HL-60/S4 treated with retinoic acid at 250 ng/mL for 4 days and 3 days (cell line): ENCODE measurements around the gene XRRA1.
"Not testable (repeated sequence)": the region's sequence is repeated elsewhere in the genome, so short reads cannot be mapped to it uniquely, and the experiment has no call there.

Experiments
- in situ Hi-C: fragments of 300-500 bp; cut with MboI; formaldehyde crosslinking; loops from 2 replicates; pipeline ENCODE4 v1.7.0; 2022; ENCODE audit warnings: low sequenced_read_pairs

The XRRA1 gene

DNA sequence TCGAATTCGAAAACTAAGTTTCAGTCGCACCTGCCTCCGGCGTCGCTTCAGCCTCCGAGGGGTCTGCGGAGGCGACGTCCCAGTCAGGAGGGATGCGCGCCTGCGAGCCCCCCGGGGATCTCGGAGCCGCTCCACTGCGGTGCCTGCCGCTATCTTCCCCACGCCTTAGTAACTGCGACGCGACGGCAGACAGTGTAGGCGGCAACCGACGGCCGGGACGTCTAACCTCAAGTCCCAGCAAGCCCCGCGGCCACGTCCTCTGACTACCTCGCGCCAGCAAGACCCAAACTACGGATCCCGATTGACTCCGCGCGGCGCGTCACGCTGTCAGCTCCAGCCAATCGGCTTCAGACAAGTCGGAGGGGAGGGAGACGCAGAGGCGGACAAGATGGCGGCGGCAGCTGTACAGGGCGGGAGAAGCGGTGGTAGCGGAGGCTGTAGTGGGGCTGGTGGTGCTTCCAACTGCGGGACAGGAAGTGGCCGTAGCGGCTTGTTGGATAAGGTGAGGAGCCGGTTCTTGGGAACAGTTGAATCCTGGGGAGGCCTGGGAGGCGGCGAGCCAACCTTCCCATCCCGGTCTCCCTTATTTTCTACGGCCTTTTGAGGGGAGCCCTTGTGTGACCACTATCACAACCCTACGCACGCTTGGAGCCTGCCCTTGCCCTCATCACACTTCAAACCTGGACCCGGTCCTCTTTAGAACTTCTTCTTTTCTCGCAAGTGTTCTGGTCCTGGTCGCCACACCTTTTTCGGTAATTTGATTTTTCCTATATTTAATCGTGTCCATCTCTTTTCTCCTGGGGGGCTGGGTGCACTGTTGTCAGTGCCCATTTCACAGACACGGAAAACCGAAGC lies at the start of gene XRRA1, which contains the start of gene SPCS2:
TSS of gene XRRA1 (minus strand) at position 194 of the 855 bp plus-strand sequence. CDS start 8,213 bp downstream, outside the sequence.
TSS of gene SPCS2 (plus strand) at position 369 of the 855 bp plus-strand sequence. CDS start at position 389, 20 bp downstream.
- in situ Hi-C loops = no loop called here

GRCh38 chr11:74992852-74993251 lies 44.0 kb upstream of the XRRA1 start:
- in situ Hi-C loops = no loop called here

GRCh38 chr11:74990941-74991340 lies 42.0 kb upstream of the XRRA1 start:
- in situ Hi-C loops = no loop called here

GRCh38 chr11:74990150-74990549 lies 41.3 kb upstream of the XRRA1 start:
- in situ Hi-C loops = not testable (repeated sequence)

GRCh38 chr11:74989260-74989638 lies 40.4 kb upstream of the XRRA1 start:
- in situ Hi-C loops = no loop called here

GRCh38 chr11:74988541-74989259 lies 39.8 kb upstream of the XRRA1 start, which contains the start of gene NEU3:
Gene NEU3 (plus strand): TSS chr11:74988933. CDS start chr11:74989061, 128 bp downstream.
- in situ Hi-C loops = no loop called here

DNA sequence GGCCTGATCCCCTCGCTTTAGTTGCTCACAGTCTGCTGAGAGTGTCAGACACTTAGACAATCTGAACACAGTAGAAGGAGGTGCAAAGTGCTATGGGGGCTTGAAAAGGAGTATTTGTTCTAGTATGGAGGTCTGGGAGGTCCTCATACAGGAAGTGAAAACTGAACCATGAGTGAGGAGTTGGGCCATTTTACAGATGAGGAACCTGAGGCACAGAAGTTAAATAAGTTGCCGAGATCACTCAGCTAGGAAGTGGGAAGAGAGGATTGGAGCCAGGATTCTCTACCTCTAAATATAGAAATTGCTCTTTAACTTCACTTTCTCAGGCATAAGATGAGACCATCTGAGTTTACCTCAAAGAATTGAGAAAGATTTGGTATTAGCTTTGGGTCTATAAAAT lies 35.8 kb upstream of the XRRA1 start:
- in situ Hi-C loops = no loop called here

DNA sequence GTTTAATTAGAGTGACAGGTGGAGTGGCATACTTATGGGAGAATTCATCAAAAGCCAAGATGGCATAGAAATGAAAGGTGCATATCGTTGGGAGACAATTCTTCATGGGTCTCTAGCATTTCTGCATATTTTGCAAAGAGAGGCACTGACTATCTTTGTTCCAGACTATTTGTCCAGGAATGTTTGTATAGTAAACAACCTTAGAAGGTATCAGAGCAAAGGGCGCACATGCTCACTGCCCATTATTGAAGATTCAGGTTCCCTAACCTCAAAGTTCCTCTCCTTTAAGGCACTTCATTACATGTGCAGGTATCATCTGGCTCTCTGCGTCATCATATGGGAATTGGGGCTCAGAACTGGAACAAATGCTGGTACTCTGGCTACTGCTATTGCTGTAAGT lies 35.2 kb upstream of the XRRA1 start:
- in situ Hi-C loops = no loop called here

DNA sequence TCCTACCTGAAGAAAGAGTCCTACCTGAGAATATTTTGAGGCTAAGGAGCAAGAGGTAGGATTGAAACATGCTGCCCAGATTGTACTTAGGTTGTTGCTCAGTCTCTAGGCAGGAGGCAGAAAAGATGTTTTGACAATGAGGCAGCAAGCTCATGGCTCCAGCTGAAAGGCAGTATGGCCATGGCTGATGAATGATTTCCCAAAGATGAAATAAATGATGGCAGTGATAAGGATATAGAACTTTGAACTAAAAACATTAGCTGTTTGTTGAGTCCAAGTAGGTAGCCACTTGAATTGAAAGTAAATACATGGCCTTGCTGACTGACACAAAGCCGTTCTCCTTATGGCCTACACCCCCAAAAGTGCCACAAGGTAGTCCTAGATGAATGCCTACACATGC lies 33.0 kb upstream of the XRRA1 start:
- in situ Hi-C loops = no loop called here

GRCh38 chr11:74980634-74981033 lies 31.7 kb upstream of the XRRA1 start:
- in situ Hi-C loops = no loop called here

- in situ Hi-C loops = no loop called here
Measured at GRCh38 chr11:74978041-74978440, 29.1 kb upstream of the XRRA1 start.

- in situ Hi-C loops = no loop called here
Measured at GRCh38 chr11:74971424-74971823, 22.5 kb upstream of the XRRA1 start.

- in situ Hi-C loops = no loop called here
Measured at GRCh38 chr11:74970852-74971395, 22.0 kb upstream of the XRRA1 start.

GRCh38 chr11:74966651-74967050 lies 17.8 kb upstream of the XRRA1 start:
- in situ Hi-C loops = no loop called here

DNA sequence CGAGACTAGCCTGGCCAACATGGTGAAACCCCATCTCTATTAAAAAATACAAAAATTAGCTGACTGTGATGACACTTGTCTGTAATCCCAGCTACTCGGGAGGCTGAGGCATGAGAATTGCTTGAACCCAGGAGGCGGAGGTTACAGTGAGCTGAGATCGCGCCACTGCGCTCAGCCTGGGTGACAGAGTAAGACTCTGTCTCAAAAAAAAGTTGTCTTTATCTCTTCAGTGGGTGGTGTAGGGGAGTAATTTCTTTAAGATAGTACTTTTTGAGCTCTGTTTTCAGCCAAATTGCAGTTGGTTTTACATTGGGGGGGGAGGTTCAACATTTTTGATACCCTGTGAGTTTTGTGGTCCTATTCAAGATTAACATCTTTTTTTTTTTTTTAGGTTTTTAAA lies 11.2 kb upstream of the XRRA1 start:
- in situ Hi-C loops = not testable (repeated sequence)

DNA sequence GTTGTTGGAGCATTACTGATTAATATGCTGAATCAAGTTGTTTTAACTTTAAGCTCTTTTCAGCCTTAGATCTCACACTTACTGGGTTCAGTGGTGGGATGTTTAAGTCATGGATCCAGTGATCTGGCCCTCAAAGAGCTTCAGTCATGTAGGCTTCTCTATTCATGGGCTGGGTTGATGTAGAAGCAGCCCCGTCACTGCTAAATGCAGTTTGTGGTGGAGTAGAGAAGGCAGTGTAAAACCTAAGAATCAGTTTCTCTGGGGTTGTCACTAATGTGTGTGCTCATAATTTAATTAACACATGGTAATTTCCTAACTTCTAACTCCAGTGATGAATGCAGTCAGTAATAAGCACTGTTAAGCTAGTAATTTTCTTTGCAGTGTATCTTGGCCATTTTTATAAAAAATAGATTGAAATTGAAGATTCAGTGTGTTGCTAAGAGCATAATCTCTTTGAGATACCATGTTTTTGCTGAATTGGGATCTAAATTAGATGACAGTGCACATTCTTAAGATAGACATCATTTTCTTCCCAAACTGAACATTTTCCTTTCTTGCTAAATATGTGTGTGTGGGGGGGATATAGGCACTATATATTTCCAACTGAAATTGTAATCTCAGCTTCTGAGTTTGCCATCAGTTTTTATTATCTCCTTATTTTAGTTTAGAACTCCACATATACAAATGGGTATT lies 9.2 kb upstream of the XRRA1 start:
- in situ Hi-C loops = no loop called here

DNA sequence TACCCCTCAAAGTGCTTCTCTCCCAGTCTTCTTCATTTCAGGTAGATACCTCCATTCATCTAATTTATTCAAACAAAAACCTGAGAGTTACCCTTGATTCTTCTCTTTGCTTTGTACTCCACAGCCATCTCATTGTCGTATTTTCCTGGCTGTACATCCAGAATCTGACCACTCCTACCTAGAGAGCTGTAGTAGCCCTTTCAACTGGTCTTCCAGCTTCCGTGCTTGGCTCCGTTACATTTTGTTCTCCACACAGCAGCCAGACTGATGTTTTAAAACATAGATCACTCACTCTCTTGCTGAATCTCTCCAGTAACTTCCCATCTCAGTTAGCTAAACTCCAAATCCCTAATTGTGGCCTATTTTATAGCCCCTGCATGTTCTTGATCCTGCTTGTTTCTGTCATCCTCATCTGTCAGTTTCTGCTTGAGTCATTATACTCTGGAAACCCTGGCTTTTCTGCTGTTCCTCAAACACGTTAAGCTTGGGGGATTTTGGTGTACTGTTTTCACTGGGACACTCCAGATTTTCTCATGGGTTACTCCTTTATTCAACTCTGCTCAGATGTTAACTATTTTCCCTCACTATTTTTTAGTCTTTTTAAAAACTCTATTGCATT lies 7.6 kb upstream of the XRRA1 start:
- in situ Hi-C loops = no loop called here

- in situ Hi-C loops = no loop called here
Measured at GRCh38 chr11:74954199-74954598, 5.3 kb upstream of the XRRA1 start.

- in situ Hi-C loops = no loop called here
Measured at GRCh38 chr11:74953451-74953850, 4.6 kb upstream of the XRRA1 start.

DNA sequence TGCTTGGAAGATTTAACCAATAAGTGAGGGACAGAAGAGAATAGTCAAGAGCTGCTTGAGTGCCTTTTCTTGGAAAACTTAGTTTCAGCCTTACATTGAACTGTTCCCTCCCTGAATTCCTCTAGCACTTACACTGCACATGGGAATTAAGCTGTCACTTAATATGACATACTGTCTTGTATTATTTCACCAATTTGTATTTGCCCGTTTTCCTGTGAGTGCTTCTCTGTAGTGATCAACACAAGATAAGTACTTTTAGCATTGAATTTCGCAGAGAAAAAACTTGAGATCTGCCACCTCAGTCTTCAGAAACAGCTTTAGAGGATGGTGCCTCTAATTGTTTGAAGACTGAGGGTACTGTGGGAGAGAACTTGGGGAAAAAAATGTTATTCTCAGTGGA lies 3.9 kb upstream of the XRRA1 start:
- in situ Hi-C loops = no loop called here

DNA sequence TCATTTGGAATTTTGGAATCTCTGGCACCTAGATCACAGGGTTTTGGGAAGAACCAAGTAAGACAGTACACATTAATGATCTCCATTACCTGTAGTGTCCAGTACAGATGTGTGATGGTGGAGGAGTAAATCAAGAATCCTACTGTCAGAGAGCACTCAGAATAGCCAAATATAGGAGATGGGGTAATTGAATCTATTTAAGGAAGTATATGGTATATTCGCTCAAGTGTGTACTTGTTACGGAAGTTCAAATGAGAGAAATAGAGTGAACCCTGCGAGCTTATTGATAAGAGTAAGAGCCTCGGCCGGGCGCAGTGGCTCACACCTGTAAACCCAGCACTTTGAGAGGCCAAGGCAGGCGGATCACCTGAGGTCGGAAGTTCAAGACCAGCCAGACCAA lies 2.3 kb upstream of the XRRA1 start:
- in situ Hi-C loops = no loop called here
